Measurements from ENCODE around the gene WDR83.
A peak's percentile ranks its signal among the peaks of the same experiment; 100 is the strongest.
"Not testable (repeated sequence)": the region's sequence is repeated elsewhere in the genome, so short reads cannot be mapped to it uniquely, and the experiment has no call there.

WDR83 gene

DNA sequence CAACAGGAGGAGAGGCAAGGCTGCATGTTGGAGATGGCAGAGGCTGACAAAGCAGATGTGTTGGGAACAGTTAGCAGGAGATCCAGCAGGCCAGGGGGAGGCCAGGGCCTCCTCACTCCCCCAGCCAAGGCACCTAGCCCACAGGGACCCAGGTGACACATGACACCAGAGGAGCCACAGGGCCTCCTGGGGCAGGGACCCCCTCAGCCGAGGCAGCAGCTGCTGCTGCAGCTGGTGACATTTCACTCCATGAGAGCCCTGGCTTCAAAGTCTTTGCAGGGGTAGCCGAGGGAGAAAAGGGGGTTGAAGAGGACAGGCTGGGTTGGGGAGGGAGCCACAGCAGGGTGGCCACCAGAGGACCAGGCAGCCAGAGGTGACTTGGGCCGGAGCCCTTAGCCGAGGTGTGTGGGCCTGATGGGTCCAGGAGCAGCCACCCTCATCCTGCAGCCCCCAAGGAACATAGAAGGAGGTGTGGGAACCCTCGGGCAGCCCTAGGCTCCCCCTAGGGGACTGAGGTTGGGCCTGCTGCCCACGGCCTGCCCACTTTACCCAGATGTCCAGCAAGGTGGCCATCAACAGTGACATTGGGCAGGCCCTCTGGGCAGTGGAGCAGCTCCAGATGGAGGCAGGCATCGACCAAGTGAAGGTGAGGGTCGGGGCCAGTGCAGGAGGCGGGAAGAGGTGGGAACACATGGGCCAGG lies 21.0 kb downstream of the WDR83 start, which contains the start of gene GNG14:
Gene GNG14, plus strand, starts transcription at position 503 of the 701 bp plus-strand sequence. Its CDS starts 51 bp downstream, at position 554.
- no peak for DNase-seq

DNA sequence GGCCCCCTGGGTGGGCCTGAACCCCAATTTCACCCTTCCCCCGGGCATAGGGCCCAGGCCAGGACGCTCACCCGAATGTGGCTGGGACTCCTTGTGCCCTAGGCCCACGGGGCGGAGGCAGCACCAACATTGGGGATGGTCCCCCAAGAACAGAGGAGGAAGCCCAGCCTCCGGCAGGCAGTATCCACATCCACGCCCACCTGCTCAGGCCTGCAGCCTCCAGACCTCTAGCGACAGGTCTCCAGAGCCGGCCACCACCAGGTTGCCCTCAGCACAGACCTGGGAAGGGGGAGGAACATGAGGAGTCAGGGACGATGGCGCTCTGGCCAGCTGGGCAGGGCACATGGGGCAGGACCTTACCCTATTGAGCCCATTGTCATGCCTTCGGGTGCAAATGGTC lies 22.4 kb downstream of the WDR83 start:
- no peak for DNase-seq

DNA sequence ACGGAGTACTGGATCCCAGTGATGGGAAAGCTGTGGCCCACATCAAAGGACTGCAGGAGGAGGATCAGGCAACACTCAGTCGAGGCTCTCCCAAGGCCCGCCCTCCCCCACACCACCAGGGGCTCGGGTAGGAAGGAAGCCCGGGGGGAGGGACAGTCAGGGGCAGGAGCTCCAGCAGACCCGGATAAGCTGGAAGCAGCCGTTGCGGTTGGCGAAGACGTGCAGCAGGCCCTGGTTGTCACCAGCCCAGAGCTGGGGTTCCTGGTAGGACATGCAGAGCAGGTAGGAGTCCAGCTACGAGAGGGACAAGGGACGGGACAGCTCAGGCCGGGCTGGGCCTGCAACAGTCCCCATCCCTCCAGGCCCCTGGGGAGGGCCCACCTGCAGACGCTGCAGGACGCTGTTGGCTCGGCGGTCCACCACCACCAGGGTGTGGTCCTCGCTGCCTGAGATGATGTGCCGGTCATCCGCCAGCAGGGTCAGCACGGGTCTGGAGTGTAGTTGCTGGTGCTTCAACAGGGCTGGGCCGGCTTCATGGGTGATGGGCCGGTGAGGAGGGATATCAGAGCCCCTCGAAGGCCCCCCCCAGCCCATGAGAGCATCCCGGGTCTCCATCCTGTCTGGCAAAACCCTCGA lies 23.1 kb downstream of the WDR83 start:
- peak; percentile 91 for DNase-seq

DNA sequence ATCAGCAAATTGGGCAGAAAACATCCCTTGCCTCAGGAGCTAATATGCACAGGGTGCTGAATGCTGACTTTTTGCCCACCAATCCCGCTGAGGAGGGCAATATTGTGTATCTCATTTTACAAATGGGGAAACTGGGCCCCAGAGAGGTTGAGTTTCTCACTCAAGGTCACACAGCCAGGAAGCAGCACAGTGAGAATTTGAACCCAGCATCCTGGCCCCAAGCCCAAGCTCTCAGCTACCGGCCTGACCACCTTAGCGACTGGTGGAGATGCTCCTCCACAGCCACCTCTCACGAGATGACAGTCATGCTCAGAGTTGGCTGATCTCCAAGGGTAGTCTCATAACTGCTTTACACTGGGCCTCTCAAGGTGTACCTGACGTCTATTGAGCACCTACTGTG lies 26.4 kb downstream of the WDR83 start:
- no peak for DNase-seq

DNA sequence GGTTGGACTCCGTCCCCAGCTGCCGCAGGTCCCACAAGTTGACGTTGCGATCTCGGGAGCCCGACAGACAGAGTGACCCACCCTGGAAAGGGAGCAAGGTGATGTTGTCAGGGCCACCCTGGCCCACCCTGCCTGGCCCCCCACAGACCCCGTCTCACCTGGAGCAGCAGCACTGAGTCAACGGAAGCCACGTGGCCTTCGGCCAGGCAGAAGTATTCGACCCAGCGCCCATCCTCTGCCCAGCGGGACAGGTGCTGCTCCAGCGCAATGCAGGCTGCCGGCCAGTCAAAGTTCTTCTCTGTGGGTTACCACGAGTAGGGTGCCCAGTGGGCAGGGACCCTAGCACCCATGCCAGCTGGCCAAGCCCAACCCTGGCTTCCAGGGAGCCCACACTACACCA lies 28.0 kb downstream of the WDR83 start:
- DNase-seq, result no peak

DNA sequence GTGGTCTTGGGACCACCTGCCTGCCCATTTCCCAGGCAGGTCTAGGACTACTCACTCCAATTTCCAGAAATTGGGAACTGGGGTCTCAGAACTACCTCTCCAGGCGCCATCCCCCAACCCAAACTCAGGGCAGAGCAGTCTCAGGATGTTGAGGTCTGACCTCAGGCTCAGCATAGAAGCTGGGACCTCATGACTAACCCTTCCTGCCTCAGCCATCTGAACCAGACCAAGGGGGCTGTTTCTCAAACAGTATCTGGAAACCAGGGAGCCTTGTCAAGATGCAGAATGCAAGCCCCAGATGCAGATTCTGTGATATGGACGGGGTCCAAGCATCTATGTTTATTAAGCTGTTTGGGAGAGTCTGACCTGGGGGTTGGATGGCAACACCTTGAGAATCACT lies 28.5 kb downstream of the WDR83 start:
- peak; percentile 36 for DNase-seq

DNA sequence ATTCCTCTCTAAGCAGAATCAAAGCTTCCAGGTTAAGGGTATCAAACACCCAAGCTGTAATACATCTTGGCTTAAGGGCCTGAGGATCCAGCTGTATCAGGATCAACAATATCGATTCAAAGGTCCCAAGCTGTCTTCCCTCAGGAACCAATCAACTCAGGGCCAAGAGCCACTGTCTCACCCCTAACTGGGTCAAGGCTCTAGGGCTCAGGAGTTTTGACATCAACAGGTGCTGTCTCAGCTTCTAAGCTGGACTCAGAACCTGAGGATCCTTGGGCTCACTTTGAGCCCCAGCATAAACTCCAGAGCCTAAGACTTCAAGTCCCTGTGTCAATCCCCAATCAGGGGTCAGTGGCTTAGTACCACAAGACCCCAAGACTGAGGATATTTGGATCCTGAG lies 28.9 kb downstream of the WDR83 start:
- DNase-seq, result no peak

DNA sequence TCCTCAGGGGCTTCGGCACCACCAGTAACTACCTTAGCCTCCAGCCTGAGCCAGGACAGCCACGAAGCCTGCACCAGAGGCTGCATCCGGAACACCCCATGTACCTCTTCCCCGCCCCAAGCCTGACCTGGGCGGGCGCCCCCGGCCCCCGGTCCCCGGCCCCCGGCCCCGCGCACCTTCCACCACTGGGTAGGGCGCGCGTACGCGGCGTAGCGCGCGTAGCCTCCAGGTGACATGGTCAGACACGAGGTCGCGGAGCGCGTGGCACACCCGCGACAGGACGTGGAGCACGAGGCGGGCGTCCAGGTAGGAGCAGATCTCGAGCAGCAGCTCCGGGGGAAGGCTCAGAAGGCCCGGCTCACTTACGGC lies 29.4 kb downstream of the WDR83 start:
- no peak for DNase-seq

DNA sequence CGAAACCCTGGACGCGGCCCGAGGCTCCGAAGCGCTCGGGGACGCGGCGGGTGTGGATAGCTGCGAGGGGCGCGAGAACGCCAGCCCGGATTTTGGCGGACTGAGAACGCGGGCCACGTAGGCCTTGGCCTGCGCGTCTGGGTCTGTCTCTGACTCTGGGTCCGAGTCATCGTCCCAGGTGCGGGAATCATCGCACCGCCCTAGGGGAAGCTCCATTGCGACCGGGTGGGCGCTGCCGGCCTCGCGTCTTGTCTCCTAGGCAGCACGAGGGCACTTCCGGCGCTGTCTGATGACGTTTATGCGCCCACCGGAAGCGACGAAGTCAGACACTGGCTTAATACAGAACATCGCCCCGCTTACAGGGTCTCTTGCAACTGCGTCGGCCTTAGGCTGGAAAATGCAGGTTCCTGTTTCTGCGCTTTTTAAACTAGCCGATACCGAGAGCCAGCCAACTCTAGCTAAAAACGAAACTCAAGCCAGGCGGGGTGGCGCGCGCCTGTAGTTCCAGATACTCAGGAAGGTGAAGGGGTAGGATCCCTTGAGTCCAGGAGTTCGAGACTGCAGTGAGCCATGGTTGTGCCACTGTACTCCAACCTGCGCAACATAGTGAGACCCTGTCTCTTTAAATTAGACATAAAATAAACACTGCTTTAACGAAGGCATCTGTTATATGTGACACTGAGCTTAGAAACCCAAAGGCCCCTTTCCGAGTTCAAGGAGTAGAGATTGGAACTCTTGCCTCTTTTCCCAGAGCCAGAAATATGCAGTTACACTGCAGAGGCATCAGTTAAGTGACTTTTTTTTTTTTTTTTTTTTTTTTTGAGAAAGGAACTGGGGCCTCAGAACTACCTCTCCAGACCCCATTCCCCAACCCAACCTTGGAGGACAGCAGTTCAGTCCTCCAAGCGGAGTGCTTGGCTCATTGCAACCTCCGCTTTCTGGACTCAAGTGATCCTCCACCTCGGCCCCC lies 30.0 kb downstream of the WDR83 start, which contains the start of gene FBXW9:
Gene FBXW9, minus strand, starts transcription at position 266 of the 970 bp plus-strand sequence. Its CDS starts 50 bp downstream, at position 216.
- peak; percentile 94 for DNase-seq

DNA sequence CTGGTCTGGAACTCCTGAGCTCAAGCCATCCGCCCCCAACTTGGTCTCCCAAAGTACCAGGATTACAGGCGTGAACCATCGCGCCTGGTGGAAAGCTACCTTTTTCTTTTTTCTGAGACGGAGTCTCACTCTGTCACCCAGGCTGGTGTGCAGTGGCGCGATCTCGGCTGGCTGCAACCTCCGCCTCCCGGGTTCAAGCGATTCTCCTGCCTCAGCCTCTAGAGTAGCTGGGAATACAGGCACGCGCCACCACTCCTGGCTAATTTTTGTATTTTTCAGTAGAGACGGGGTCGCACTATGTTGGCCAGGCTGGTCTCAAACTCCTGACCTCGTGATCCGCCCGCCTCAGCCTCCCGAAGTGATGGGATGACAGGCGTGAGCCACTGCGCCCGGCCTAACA lies 30.8 kb downstream of the WDR83 start:
- not testable (repeated sequence) for DNase-seq

DNA sequence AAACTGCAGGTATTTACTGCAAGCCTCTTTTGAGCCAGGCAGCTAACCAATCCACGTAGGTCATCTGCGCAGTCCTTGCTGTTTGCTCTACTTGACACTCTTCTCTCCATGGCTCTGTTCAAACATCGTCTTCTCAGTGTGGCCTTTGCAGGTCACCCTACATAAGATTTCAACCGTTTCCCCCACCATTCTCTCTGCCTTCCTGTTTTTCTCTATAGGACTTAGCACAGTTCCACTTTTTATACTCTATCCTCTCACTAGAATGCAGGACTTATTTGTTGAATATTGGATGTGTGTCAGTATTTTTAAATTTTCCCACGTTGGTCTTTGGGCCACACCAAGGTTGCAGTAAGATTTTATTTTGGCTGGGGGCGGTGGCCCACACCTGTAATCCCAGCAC lies 31.5 kb downstream of the WDR83 start:
- no peak for DNase-seq

DNA sequence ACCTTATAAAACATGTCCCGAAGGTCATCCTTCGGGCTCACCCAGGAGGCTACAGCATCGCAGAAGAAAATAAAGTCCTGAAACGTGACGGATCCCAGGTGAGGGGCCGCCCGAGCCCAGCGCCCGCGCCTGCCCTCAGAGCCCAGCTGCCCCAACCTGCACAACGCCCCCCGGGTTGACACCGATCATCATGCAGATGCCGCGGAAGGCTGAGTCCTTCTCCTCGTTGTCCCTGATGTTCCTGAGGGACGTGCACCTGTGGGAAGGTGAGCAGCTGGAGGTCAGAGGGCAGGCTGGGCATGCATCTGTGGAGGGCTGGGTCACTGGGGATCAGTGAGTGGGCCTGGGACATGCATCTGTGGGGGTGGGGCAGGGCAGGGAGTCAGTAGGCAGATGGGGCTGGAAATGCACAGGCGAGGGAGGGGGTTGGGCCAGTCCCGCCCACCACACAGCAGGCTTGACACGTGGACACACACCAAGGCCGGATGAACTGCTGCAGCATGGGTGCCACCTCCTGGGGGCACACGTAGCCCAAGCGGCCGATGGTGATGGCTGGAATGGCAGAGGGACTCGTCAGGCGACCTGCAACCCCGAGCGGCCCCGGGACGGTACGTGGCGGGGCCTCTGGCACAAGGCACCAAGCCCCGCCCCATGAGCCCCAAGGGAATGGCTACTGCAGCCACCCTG lies 35.1 kb downstream of the WDR83 start:
- DNase-seq, result no peak

DNA sequence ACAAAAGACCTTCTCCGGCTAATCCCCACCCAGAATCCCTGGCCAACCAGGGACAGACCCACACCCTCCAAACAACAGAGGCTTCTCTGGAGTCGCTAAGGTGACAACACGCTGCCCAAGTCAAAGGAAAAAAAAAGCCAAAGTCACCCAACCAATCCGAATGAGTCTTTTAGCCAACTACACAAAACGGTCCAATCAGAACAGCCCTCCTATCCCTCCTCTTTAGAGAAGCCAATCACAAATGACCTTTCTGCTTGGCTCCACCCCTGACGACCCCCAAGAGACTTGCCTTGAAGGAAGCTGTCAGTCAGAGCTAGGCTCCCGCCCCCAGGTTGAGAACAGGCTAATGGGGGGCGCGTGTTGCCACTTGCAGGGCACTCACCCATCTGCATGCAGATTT lies 36.4 kb downstream of the WDR83 start:
- peak; percentile 46 for DNase-seq

DNA sequence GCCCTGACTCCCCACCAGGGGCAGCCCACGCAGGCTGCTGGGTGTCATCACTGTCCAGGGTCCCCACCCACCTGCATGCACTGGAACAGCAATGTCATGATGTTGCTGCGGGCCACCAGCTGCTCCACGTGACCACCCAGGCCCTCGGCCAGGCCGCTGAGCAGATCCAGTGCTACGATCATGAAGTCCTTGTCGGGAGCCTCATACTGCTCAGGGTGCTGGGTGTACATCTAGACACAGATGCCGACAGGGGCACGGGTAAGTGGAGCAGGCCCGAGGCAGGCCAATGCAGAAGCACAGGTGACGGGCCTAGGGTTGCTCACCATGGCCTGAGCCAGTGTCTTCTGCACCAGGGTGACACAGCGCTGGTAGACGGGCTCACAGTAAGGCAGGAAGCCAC lies 38.6 kb downstream of the WDR83 start:
- DNase-seq, result no peak

DNA sequence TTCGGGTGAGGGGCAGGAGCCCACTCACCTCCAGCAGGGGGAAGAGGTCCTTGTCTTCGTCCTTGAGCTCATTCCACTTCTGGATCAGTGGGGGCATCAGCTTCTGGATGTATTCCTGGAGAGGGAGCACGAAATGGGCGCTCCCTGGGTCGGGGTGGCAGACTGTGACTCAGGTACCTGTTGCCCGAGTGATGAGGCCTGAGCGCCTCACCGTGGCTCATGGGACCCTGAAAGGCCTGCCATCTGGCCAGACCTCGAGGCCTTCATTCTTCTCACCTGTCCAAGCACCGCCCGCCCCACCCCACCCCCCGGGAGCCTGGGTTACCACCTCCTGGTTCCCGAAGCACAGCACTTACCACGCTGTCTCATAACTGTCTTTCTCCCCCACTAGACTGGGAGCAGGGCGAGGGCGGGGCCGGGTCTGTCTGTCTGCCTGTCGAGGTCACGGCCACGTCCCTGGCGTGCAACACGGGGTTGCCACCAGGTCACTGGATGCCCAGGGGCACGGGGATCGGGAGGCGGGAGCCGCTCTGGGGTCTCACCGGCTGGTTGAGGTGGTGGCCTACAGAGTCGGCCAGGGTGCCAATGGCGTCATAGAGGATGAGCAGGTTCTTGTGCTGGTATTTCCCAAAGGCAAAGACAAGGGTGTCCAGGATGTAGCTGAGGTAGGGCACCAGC lies 39.2 kb downstream of the WDR83 start:
- no peak for DNase-seq

DNA sequence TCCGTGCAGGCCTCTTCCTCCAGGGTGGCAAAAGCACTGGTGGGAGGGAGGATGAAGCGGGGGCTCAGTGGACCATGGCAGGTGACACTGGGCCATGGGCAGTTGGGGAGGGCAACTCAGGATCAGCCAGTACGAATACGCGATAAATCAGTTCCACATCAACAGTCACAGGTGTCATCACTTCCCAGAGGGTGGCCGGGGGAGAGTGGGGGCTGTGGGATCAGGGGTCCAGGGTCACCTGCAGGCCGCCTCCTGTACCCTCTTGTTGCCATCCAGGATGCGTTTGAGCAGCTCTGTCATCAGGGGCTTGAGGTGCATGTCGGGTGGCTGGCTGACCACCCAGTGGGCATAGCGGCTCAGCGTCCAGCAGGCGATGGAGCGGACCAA lies 39.7 kb downstream of the WDR83 start:
- no peak for DNase-seq

DNA sequence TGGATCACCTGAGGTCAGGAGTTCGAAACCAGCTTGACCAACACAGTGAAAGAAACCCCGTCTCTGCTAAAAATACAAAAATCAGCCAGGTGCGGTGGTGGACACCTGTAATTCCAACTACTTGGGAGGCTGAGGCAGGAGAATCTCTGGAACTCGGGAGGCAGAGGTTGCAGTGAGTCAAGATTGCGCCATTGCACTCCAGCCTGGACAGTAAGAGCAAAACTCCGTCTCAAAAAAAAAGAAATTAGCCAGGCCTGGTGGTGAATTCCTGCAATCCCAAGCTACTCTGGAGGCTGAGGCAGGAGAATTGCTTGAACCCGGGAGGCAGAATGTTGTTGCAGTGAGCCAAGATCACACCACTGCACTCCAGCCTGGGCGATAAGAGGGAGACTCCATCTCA lies 42.0 kb downstream of the WDR83 start:
- DNase-seq, result no peak

DNA sequence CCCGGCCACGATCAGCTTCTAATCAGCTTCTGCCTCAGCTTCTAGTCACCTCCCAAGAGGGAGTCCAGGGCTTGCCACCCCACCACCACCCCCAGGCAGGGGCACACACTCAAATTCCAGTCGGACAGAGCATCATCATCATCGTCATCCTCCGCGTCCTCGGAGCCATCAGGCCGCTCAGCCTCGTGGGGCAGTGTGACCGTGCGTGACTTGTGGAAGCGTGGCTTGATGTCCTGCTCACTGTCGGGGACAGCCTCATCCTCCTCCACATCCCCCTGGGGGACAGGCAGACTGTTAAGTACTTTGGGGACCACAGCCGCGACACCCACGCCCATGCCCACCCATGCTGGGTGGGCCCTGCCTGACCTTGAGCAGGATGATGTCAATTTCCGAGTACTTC lies 44.6 kb downstream of the WDR83 start:
- no peak for DNase-seq

DNA sequence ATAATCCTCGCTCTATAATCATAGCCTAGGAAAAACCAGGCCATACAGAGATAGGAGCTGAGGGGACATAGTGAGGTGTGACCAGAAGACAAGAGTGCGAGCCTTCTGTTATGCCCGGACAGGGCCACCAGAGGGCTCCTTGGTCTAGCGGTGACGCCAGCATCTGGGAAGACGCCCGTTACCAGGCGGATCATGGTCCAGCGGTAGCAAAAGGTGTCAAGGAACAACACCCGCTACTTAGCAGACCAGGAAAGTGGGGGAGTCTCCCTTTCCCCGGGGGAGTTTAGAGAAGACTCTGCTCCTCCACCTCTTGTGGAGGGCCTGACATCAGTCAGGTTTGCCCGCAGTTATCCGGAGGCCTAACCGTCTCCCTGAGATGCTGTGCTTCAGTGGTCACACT lies 45.5 kb downstream of the WDR83 start:
- not testable (repeated sequence) for DNase-seq

DNA sequence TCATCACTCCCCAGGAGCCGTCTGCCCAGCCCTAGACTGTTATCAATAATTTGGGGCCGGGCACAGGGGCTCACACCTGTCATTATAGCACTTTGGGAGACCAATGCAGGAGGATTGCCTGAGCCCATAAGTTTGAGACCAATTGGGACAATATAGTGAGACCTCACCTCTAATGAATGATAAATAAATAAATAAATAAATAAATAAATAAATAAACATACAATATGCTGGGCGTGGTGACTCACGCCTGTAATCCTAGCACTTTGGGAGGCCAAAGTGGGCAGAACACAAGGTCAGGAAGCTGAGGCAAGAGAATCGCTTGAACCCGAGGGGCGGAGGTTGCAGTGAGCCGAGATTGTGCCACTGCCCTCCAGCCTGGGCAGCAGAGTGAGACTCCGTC lies 46.7 kb downstream of the WDR83 start:
- DNase-seq, result not testable (repeated sequence)

DNA sequence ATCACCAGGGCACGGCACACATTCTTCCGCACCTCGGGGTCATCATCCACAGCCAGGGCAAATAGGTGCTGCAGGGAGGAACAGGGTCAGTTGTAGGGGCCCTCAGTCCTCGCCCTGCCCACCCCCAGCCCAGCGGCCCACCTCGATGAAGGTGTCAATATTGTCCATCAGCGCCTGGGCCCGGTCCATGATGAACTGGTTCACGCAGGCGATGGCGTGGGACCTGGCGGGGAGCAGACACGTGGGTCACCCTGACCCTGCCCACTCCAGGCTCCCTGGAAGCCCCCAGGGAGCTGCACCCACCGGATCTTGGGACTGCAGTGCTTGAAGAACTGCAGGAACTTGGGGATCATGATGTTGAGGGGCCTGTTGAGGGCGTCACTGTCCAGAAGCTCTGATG lies 48.5 kb downstream of the WDR83 start:
- no peak for DNase-seq

DNA sequence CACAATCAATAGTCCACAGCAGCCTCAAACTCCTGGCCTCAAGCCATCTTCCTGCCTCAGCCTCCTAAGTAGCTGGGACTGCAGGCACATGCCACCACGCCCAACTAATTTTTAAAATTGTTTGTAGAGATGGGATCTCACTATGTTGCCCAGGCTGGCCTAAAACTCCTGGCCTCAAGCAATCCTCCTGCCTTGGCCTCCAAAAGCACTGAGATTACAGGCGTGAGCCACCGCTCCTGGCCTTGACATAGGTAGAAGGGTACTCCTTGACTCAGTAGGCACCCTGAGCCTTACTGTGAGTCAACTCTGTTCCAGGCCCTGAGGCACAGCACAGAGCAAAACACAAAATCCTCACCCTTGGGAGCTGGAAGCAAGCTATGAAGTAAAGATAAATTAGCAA lies 49.3 kb downstream of the WDR83 start:
- no peak for DNase-seq

Data from GDM1 (cell line).